Hematopoietic multipotent progenitor cell treated with erythropoietin and hydrocortisone succinate and interleukin-3 and kit ligand, for 4 days (in vitro differentiated cells): ENCODE data around the gene CREBL2.
"Not testable (repeated sequence)": the region's sequence is repeated elsewhere in the genome, so short reads cannot be mapped to it uniquely, and the experiment has no call there.

ENCODE experiments used
- DNase-seq: peaks from one replicate; pipeline ENCODE4 v3.0.0-alpha.2; 2015

Gene CREBL2

DNA sequence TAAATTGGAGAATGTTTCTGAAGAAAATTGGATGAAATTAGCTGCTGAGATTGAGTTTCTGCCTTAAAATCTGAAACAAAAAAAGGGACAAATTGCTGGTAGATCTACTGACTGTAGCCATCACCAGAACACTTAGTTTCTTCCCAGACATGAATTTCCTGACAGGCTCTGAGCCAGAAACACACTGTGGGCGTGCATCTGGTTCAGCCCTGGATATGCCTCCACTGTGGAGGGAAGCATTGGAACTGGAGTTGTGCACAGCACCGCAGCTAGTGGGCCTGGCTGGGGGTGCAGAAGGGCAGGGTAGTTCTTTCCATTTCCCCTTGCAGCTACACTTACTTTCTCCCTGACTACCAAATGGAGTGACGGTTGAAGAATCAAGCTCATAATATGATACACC, 31.2 kb downstream of the CREBL2 start:
- no peak for DNase-seq

DNA sequence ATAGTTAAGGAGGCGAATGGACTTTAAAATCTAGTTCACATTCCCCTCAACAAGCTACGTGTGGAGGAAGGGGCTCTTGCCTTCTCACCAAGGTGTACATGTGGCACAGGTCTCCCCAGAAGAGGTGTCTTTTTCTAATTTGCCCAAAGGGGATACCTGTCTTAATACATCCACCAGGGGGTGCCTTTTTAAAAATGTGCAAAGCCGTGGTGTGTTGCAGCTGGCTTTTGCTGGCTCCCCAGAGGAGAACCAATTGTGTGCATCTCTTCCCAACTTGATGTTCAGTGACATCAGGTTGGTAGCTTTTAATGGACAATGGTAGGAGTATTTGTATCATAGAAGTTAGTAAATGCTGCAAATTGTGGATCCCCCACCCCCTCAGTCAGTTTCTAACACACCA, 33.8 kb downstream of the CREBL2 start:
- DNase-seq, result peak; percentile 78

DNA sequence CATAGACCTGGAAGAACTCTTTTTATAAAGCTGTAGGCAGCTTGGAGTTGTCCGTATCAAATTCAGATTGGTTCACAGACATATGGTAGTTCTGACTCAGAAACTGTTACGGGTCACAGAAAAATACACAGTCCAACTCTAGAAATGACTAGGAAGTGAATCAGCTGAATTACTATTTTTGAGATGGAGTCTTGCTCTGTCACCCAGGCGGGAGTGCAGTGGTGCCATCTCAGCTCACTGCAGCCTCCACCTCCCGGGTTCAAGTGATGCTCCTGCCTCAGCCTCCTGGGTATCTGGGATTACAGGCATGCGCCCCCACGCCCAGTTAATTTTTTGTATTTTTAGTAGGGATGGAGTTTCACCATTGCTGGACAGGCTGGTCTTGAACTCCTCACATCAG, 34.3 kb downstream of the CREBL2 start:
- DNase-seq, result not testable (repeated sequence)

DNA sequence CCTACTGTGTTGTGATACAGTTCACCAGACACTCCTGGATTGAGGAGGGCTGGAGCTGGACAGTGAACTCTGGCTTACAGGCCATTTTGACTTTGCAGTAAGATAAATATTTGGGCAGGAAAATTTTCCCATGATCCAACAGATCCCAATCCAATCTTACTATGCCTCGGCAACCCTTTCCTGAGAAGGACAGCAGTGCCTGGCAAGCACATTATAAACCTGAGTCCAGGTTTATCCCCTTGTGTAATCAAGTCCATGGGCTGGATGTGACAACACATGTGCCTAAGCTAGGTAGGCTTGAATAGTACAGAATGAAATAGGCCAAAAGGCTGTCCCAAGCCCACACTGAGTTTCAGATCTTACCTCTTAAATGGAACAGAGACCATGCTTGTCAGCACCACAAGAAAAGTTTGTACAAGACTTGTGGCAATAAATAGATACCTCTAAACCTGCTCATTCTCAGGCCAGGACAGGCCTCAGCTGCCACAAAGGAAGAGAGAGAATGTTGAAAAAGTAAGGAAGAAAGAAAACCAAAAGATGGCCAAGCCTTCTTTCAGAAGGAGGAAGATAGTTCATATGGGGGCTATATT, 34.9 kb downstream of the CREBL2 start:
- DNase-seq, result no peak

DNA sequence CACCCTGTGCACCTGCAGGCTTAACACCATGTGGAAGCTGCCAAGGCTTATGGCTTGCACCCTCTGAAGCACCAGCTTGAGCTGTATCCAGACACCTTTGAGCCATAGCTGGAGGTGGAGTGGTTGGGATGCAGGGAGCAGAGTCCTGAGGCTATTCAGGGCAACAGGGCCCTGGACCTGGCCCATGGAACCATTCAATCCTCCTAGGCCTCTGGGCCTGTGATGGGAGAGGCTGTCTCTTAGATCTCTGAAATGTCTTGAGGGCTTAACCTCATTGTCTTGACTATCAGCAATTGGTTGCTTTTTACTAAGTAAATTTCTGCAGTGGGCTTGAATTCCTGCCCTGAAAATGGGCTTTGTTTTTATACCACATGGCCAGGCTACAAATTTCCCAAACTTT, 36.6 kb downstream of the CREBL2 start:
- DNase-seq, result no peak

- DNase-seq, result no peak
These were observed 37.4 kb downstream of the CREBL2 start for GRCh38 chr12:12648951-12649650.

DNA sequence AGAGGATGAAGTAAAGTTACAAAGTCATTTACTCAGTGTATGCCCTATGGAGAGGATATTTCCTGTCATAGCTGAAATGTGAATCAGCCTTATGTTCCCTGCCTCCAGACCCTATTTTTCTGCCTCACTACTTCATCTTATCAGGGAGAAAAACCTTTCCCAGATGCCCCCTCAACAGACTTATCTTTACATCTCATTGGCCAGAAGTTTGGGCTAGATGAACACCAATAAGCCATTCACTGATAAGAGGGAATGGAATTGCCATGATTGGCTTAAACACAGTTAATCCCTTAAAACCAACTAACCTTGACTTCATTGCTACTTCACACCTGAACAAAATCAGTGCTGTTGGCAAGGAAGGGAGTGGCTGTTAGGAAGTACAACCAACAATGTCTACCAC, 40.1 kb downstream of the CREBL2 start:
- DNase-seq, result no peak

- not testable (repeated sequence) for DNase-seq
These were observed 41.0 kb downstream of the CREBL2 start for GRCh38 chr12:12652704-12653103.

DNA sequence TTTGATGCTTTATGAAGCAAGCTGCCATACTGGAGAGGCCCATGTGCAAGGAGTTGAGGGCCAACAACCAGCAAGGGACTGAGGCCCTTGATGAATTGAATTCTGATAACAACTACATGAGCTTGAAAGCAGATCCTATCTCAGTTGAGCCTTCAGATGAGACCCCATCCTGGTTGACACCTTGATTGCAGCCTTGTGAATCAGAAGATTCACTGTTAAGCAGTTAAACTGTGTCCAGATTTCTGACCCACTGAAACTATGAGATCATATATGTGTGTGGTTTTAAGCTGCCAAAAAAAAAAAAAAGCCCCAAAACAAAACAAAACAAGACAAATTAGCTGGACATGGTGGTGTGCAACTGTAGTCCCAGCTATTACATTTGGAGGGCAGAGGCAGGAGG, 42.2 kb downstream of the CREBL2 start:
- no peak for DNase-seq

DNA sequence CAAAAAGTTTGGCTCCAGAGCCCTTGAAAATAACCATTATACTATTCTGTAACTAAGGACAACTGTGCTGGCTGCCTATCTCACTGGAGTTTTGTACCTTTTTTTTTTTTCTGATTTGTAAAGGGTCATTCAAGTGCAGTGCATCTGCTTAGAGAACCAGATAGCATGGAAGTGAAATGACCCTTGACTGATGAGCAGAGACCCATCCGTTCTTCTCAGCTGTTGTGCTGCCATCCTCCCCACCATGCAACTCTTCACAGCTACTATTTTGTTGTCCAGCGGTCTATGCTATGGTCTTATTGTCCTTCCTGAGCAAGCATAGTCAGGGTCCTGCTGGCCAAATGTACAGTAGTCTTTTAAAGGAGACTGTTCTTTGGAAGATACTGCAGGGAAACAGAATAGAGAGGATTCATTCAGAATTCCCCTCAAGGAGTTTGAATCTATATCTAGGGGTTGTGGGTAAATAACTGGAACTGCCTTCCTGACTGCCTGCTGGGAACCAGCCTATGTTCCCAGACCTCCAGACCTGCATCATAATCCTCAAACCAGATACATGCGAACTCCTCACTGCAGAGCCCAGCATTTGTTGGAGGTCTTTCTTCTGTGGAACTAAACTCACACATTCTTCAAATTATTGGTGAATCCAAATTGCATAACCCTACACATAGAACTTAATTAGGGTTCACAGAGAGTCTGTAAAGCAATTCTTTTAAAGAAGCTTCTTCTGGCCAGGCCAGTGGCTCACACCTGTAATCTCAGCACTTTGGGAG, 43.2 kb downstream of the CREBL2 start:
- no peak for DNase-seq

DNA sequence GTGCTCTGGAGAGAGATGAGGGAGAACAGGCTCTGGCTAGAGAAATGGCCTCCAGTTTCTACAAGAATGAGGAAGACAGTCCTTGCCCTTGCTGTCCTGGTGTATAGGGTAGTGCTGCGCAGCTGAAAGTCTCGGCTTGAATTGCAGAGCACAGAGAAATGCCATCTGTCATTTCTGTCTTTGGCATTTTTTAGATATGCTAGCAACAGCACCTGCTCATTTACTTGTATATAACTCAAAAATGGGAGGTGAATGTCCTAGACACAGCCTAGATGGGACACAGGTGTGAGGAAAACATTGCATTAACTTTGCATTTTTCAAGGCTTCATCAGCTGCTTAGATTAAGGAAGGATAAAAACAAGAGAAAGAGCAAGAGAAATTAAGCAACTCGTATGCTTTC, 48.5 kb downstream of the CREBL2 start:
- DNase-seq, result no peak

GRCh38 chr12:12661086-12661856, 49.6 kb downstream of the CREBL2 start:
- DNase-seq, result no peak

DNA sequence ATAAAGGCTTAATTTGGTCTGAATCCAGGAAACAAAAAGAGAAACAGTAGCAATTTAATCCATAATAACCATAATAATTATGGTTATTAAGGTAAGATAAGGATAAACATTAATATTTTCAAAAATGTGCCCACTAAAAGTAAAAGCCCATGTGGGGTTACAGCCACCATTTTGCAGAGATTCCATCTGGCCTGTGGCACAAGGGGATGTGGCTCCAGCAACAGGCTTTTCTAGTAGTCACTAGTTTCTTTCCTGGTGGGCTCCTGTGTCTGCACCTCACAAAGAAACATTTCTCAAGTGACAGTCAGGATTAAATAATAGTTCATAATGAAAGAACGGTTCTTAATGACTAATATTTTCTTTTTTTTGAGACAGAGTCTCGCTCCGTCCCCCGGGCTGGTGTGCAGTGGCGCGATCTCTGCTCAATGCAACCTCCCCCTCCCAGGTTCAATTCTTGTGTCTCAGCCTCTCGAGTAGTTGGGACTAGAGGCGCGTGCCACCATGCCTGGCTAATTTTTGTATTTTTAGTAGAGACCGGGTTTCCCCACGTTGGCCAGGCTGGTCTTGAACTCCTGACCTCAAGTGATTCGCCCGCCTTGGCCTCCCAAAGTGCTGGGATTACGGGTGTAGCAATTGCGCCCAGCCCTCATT, 52.1 kb downstream of the CREBL2 start:
- no peak for DNase-seq

DNA sequence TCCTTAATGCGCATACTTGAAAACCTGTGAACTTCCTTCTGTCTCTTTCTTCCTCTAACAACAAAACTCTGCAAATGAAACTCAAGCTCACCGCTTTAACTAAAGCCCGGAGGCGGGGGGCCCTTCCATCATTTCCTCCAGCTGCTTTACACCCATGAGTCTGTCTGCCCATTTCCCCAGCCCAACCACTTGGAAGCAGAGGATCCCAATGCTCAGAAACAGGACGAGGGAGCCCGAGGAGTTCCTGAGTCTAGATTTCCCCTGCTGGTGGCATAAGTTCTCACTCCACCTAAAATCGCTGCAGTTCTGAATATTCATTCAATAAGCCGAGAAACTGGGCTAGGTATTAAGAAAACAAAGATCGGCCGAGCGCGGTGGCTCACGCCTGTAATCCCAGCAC, 53.5 kb downstream of the CREBL2 start:
- no peak for DNase-seq

DNA sequence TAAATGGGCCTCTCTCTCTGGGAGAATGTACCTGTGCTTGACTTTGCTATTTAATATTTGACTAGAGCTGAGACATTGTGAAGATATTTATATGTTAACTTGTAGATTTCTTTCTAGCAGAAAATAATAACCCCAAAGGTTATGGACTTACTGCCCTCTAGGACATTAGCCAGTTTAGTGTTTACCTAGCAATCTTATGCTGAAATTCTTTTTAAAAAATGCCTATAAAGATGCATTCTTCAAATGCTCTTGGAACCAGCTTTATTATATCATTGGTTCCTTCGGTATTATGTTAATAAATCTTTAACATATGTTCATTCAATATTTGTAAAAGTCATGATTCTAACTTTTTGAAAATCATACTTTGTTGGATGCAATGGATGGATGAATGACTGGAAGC, 56.3 kb downstream of the CREBL2 start:
- no peak for DNase-seq

GRCh38 chr12:12669020-12669419, 57.3 kb downstream of the CREBL2 start:
- DNase-seq, result no peak

DNA sequence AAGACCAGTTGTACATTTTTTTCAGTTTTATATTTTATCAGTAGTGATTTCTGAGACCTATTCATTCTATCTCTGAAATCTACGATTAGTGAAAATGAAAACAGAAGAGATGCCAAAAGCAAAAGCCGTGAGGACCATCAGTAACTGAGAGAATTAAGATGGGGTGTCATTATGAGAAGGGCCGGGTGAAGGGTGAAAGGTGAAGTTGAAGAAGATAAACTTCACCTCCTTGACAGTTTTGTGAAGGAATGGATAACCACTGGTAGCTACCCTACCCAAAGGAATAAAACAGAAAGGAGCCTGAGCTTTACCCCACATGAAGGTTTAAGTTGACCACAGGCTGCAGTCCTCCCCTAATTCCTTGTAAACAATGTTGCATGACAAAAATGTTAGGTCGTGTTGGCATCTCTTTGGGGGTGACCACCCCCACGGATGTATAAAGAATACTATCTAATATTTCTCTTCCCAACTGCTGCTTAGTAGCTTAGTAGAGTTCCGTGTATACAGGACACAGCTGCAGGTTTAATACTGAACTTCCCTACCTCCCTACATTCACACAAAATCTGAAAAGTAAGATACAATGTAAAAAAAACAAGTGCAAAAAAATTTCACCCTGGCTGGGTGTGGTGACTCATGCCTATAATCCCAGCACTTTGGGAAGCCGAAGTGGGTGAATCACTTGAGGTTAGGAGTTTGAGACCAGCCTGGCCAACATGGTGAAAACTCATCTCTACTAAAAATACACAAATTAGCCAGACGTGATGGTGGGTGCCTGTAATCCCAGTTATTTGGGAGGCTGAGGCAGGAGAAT, 60.4 kb downstream of the CREBL2 start:
- DNase-seq, result no peak

DNA sequence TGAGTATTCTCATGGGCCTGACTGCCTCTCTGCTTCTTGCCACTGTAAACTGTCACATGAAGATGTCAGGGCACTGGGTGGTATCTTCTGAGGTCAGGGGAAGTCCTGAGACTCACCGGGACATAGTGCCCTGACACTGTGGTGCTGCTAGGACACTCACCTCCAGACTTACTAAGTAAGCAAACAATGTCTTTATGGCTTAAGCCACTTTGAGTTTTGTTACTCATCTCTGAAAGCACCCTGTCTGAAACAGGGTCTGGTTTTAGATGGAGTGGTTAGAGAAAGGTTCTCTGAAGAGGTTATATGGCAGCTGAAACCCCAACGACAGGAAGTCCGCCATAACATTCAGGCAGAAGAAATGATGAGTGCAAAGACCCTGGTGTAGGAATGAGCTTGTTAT, 61.6 kb downstream of the CREBL2 start:
- DNase-seq, result no peak

DNA sequence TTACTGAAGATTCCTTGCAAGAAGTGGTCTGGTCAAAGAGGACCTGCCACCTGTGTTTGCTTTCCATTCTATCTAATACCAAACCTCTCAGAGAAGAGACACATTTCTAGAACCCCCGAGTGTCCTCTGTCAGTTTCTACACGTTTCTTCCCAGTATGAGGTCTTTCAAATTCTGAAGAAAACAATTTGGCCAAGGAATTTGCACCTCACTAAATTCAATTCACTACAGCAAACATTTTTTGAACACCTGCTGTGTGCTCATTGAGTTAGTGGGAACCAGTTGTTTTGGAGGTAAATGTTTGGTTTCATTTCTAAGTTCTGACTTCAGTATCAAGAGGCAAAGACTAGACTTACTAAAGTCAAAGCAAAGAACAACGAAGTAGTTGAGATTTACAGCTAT, 64.9 kb downstream of the CREBL2 start:
- DNase-seq, result no peak

DNA sequence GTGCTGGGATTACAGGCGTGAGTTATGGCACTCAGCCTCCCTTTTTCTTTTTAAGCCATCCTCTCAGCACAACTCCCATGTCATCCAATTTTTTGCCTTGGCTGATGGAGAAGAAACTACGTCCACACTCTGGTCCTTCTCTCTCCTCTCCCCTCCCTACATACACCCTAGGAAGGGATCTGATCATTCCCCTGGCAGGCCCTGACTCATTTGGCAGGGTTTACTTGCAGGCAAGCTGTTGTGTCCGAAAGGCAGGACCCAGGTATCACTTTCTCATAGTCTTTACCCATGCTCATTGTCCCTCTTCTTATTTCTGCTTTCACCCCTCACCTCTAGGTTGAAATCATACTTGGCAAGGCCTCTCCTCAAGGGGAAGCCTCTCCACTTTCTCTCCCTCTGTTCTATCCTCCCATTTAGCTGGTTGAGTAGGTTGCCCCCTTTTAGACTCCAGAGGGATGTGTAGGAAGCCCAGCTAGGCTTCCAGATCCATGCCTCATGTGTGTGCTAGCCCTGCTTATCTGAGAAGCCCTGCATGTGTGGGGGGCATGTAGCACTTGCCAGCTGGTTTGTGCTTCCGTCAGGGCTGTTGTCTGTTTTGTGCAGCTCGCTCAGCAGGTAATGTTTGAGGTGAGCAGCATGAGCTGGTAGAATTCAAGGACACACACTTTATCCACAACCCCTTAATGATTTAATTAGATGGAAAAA, 69.5 kb downstream of the CREBL2 start:
- no peak for DNase-seq

DNA sequence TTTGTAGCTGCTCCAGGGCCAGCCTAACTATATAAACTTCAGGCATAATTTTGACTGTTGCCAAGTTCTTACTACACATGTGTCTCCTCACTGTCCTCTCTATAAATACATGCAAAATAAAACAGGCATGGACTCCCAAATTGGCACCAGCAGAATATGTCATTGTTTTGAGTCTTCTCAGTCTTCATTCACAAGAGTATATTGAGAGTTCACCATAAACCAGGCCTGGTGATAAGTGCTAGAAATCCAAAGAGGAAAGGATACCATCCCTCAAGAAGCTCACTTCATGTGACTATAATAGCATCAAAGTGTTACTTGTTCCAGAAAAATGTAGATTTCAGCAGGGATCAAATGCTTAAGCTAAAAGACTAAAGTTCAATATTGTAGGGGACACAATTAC, 70.6 kb downstream of the CREBL2 start:
- DNase-seq, result no peak
